Psoas muscle (tissue), 8 donors: ENCODE data around the gene INTS7. TPM values are rescaled to one million over a fixed set of nuclear protein-coding genes. Genes with fewer than 3 reads are reported as not detected.

Experiments
- ATAC-seq, 4 donors: fragments of 200-7000 bp; cut with Tn5 transposase; one replicate each; pipeline ENCODE4 v1.9.1; 2020; ENCODE audit warnings: moderate library complexity in 3 of 4, mild to moderate bottlenecking in 2 of 4
- DNase-seq, 2 donors: peaks; one replicate each; pipeline ENCODE4 v3.0.0-alpha.2; 2020
- H3K27ac ChIP-seq: fragments of 200-600 bp; one replicate; pipeline ENCODE4 v1.8.0; 2022
- H3K27me3 ChIP-seq, 3 donors: fragments of 200-600 bp in 1 of 3; one replicate each; pipeline versions ENCODE4 v1.6.1 to v1.8.0; 2013 to 2022; ENCODE audit warnings: low read length in 2 of 3, mild to moderate bottlenecking in 2 of 3, moderate library complexity in 1 of 3; ENCODE audit not compliant: insufficient read depth in 3 of 3
- H3K36me3 ChIP-seq, 2 donors: fragments of 200-600 bp in 1 of 2; one replicate each; pipeline versions ENCODE4 v1.6.1 to v1.8.0; 2013 to 2022; ENCODE audit warnings: low read depth in 1 of 2, mild to moderate bottlenecking in 1 of 2, moderate library complexity in 1 of 2; ENCODE audit not compliant: insufficient read depth in 1 of 2
- H3K4me1 ChIP-seq: fragments of 200-600 bp; one replicate; pipeline ENCODE4 v1.8.0; 2022
- H3K4me3 ChIP-seq: fragments of 200-600 bp; one replicate; pipeline ENCODE4 v1.8.0; 2022; ENCODE audit warnings: mild to moderate bottlenecking
- H3K9me3 ChIP-seq: fragments of 200-600 bp; one replicate; pipeline ENCODE4 v1.8.0; 2022
- CTCF ChIP-seq: fragments of 200-600 bp; IDR thresholded peaks from one replicate; pipeline ENCODE4 v1.8.0; 2022; ENCODE audit warnings: antibody characterized with exemption
- WGBS, 3 donors: extraction: QIAGEN DNeasy Blood & Tissue Kit; methylation state at CpG; one replicate each; pipeline versions ENCODE4 v1.1.6 to v1.1.7; 2013; 5-methylcytosine and 5-hydroxymethylcytosine counted together
- intact Hi-C, 2 donors: fragments of 100-400 bp; cut with DNase I; formaldehyde crosslinking; loops; one replicate each; pipeline versions ENCODE4 v1.11.0 to v1.14.2; 2022
- polyA plus RNA-seq, 3 donors: library from polyadenylated mRNA; stranded (reverse); fragments of 200-250 nt; gene quantifications; one replicate each; pipeline ENCODE4 v1.2.3, GENCODE V29; 2013
- total RNA-seq, 4 donors: library from RNA; stranded (reverse); fragmentation: NEBNext Ultra II Directional in 2 of 4; extraction: Animal tissue kit (Norgen Biotek cat#: 25700) in 2 of 4; gene quantifications; one replicate each; pipeline versions ENCODE4 v1.2.1 to v1.2.4, GENCODE V29; 2021 to 2023
- donor health status: healthy with polysubstance abuse.
- donor health status: DM: no; HTN: no; CAD: no; lungs with moderate emphysema.
- donor health status: Bipolar disorder and iron deficiency.
- donor health status: healthy.
- donor health status: DM: yes; HTN: yes; CAD: no.
- donor health status: DM: no; HTN: no; CAD: no.
- donor health status: DM: no; HTN: no; CAD: no.
- donor health status: DM: yes; HTN: yes; CAD: no.

INTS7 gene
- total and polyA plus RNA-seq, 7 donors: 4.4 to 12.7 (median 7.6) TPM

GRCh38 chr1:211947396-211948295, 87.7 kb downstream of the INTS7 start:
- no peak for DNase-seq
- Histone ChIP-seq H3K36me3 (peaks cover 0 to 38% of the 10 kb centered on the region in 2 donors), H3K9me3 (no peaks in the 10 kb centered on the region), H3K27ac (no peak overlapping the region), H3K4me3 (no peak overlapping the region), H3K4me1 (no peaks in the 10 kb centered on the region), H3K27me3 (no peaks in the 10 kb centered on the region)
- no peak for TF ChIP-seq CTCF
- ATAC-seq: no peak
- 66 to 71% (median 69%) methylated on average over 11 of the region's 11 CpGs for WGBS, 3 donors
- intact Hi-C loops: loop anchor here (5.0 to 10.0 kb wide), 2 partner anchors 263 to 265 kb away; no protein-coding TSS in a partner anchor

GRCh38 chr1:211944733-211945500, 90.4 kb downstream of the INTS7 start:
- H3K27me3 ChIP-seq: no peaks in the 10 kb centered on the region
- intact Hi-C loops: loop anchor here (5.0 to 10.0 kb wide), 2 partner anchors 260 to 263 kb away; no protein-coding TSS in a partner anchor
- DNase-seq (no peak), ATAC-seq (peak; percentile 51 to 78 (median 64))
- H3K27ac ChIP-seq: no peak overlapping the region
- H3K4me3 ChIP-seq: no peak overlapping the region
- no peaks in the 10 kb centered on the region for H3K9me3 ChIP-seq
- 47 to 63% (median 52%) methylated on average over 10 of the region's 10 CpGs for WGBS, 3 donors
- peaks cover 0 to 35% of the 10 kb centered on the region in 2 donors for H3K36me3 ChIP-seq
- peak; percentile 18 for TF ChIP-seq CTCF
- H3K4me1 ChIP-seq: no peaks in the 10 kb centered on the region

GRCh38 chr1:211942583-211942982, 92.8 kb downstream of the INTS7 start:
- peaks cover 0 to 35% of the 10 kb centered on the region in 2 donors for H3K36me3 ChIP-seq
- H3K27ac ChIP-seq: no peak overlapping the region
- WGBS, 3 donors: 94 to 97% (median 96%) methylated on average over 3 of the region's 3 CpGs
- TF ChIP-seq CTCF: no peak
- H3K9me3 ChIP-seq: no peaks in the 10 kb centered on the region
- H3K27me3 ChIP-seq: no peaks in the 10 kb centered on the region
- ATAC-seq (no peak), DNase-seq (no peak)
- H3K4me3 ChIP-seq: no peak overlapping the region
- H3K4me1 ChIP-seq: no peaks in the 10 kb centered on the region
- intact Hi-C loops: loop anchor here in 1 of 2 donors (10.0 kb wide), 1 partner anchor 258 kb away; no protein-coding TSS in a partner anchor

GRCh38 chr1:211939876-211940468, 95.4 kb downstream of the INTS7 start:
- no peaks in the 10 kb centered on the region for H3K9me3 ChIP-seq

More at GRCh38 chr1:211939876-211940468, 95.4 kb downstream of the INTS7 start:
- H3K27me3 ChIP-seq: no peaks in the 10 kb centered on the region
- TF ChIP-seq CTCF: no peak
- no peak overlapping the region for H3K4me3 ChIP-seq
- ATAC-seq (no peak), DNase-seq (no peak)
- WGBS, 3 donors: 73 to 80% (median 75%) methylated on average over 3 of the region's 3 CpGs
- no peak overlapping the region for H3K27ac ChIP-seq
- no peaks in the 10 kb centered on the region for H3K4me1 ChIP-seq
- intact Hi-C loops: loop anchor here in 1 of 2 donors (10.0 kb wide), 1 partner anchor 255 kb away; no protein-coding TSS in a partner anchor
- peaks cover 0 to 35% of the 10 kb centered on the region in 2 donors for H3K36me3 ChIP-seq
